Gastrocnemius medialis (tissue), 4 donors: ENCODE data around the gene MKLN1. TPM values are rescaled to one million over a fixed set of nuclear protein-coding genes. Genes with fewer than 3 reads are reported as not detected.

Experiments used
- ATAC-seq, 2 donors: fragments of 150-250 bp; one replicate each; pipeline ENCODE4 v1.9.1; 2016
- DNase-seq, 2 donors: peaks; one replicate each; pipeline ENCODE4 v3.0.0-alpha.2; 2019
- H3K27ac ChIP-seq, 4 donors: fragments of 200-600 bp; sonication (generic); 1 replicate in 1 of 4; 2 replicates in 3 of 4; pipeline ENCODE4 v1.5.1; 2016 to 2018; ENCODE audit warnings: mild to moderate bottlenecking in 2 of 4, moderate library complexity in 1 of 4
- H3K27me3 ChIP-seq, 3 donors: fragments of 200-600 bp; sonication (generic) in 2 of 3; 1 replicate in 1 of 3; 2 replicates in 2 of 3; pipeline versions ENCODE4 v1.5.1 to v1.6.0; 2016 to 2019; ENCODE audit warnings: mild to moderate bottlenecking in 1 of 3, moderate library complexity in 1 of 3
- H3K36me3 ChIP-seq, 2 donors: fragments of 200-600 bp; sonication (generic) in 1 of 2; one replicate each; pipeline ENCODE4 v1.5.1; 2017 to 2018
- H3K4me1 ChIP-seq, 2 donors: fragments of 200-600 bp; sonication (generic) in 1 of 2; one replicate each; pipeline ENCODE4 v1.5.1; 2016 to 2017; ENCODE audit warnings: mild to moderate bottlenecking in 2 of 2
- H3K4me3 ChIP-seq, 4 donors: fragments of 200-600 bp; sonication (generic) in 3 of 4; 1 replicate in 1 of 4; 2 replicates in 3 of 4; pipeline ENCODE4 v1.5.1; 2016 to 2019; ENCODE audit warnings: mild to moderate bottlenecking in 2 of 4
- H3K9me3 ChIP-seq, 3 donors: fragments of 200-600 bp; sonication (generic) in 2 of 3; 1 replicate in 1 of 3; 2 replicates in 2 of 3; pipeline ENCODE4 v1.5.1; 2016 to 2019
- CTCF ChIP-seq, 5 experiments: fragments of 450-650 bp in 3 of 5; fragments of 200-600 bp in 2 of 5; sonication (generic) in 2 of 5; IDR thresholded peaks in 4 of 5; conservative IDR thresholded peaks in 1 of 5; 1 replicate in 4 of 5; 2 replicates in 1 of 5; pipeline ENCODE4 v1.5.1; 2016 to 2019; ENCODE audit warnings: antibody characterized with exemption in 5 of 5, mild to moderate bottlenecking in 3 of 5, moderate library complexity in 3 of 5
- POLR2A ChIP-seq, 2 donors: fragments of 450-650 bp; IDR thresholded peaks; one replicate each; pipeline ENCODE4 v1.6.1; 2017; ENCODE audit warnings: antibody characterized with exemption in 2 of 2, mild to moderate bottlenecking in 2 of 2, moderate library complexity in 2 of 2
- in situ Hi-C, 4 donors: fragments of 200-750 bp; cut with MboI; loops; one replicate each; pipeline versions ENCODE4 v1.15.0 to v1.8.0; 2017; ENCODE audit warnings: low sequenced_read_pairs in 4 of 4
- intact Hi-C: fragments of 100-400 bp; cut with DNase I; formaldehyde crosslinking; loops from one replicate; pipeline ENCODE4 v1.15.1; 2023; ENCODE audit warnings: low total_unique reads
- total RNA-seq, 4 donors: library from RNA; depleted of rRNA; stranded (reverse); fragments of >200 nt; gene quantifications; one replicate each; pipeline versions ENCODE4 v1.1.0 to v1.2.3, GENCODE V29; 2016

Gene MKLN1
- total RNA-seq, 4 donors from 2014 or later: 29.1 to 81.1 (median 48.9) TPM

- Histone ChIP-seq H3K4me3 (no peak overlapping the region), H3K36me3 (no peaks in the 10 kb centered on the region), H3K27me3 (no peaks in the 10 kb centered on the region), H3K27ac (no peak overlapping the region), H3K4me1 (peaks cover 37 to 43% of the 10 kb centered on the region in 2 donors), H3K9me3 (no peaks in the 10 kb centered on the region)
- intact Hi-C loops (no loop called here), in situ Hi-C loops (no loop called here)
- TF ChIP-seq CTCF (IDR thresholded peaks at IDR 0.05 in 4 of 5, conservative IDR thresholded peaks at IDR 0.05 in 1 of 5) (no peak), POLR2A (IDR thresholded peaks at IDR 0.05) (no peak)
- DNase-seq: no peak
- no peak for ATAC-seq
Observed at GRCh38 chr7:131342864-131343442, 15.3 kb downstream of the MKLN1 start.

GRCh38 chr7:131346885-131347592, 19.4 kb downstream of the MKLN1 start:
- ATAC-seq (no peak), DNase-seq (no peak)
- intact Hi-C loops: no loop called here
- H3K4me3 ChIP-seq: no peak overlapping the region
- H3K27ac ChIP-seq: no peak overlapping the region
- H3K36me3 ChIP-seq: no peaks in the 10 kb centered on the region
- in situ Hi-C loops: no loop called here
- no peaks in the 10 kb centered on the region for H3K27me3 ChIP-seq
- peaks cover 35 to 38% of the 10 kb centered on the region in 2 donors for H3K4me1 ChIP-seq
- no peaks in the 10 kb centered on the region for H3K9me3 ChIP-seq
- TF ChIP-seq CTCF (IDR thresholded peaks at IDR 0.05 in 4 of 5, conservative IDR thresholded peaks at IDR 0.05 in 1 of 5): no peak
- no peak for TF ChIP-seq POLR2A (IDR thresholded peaks at IDR 0.05)

GRCh38 chr7:131352032-131352431, 24.4 kb downstream of the MKLN1 start:
- no peaks in the 10 kb centered on the region for H3K9me3 ChIP-seq
- H3K27ac ChIP-seq: no peak overlapping the region
- no peaks in the 10 kb centered on the region for H3K36me3 ChIP-seq
- H3K4me1 ChIP-seq: peaks cover 43 to 57% of the 10 kb centered on the region in 2 donors
- no peak for ATAC-seq
- DNase-seq: no peak
- no peaks in the 10 kb centered on the region for H3K27me3 ChIP-seq
- intact Hi-C loops (no loop called here), in situ Hi-C loops (no loop called here)
- TF ChIP-seq CTCF (IDR thresholded peaks at IDR 0.05 in 4 of 5, conservative IDR thresholded peaks at IDR 0.05 in 1 of 5) (no peak), POLR2A (IDR thresholded peaks at IDR 0.05) (no peak)
- H3K4me3 ChIP-seq: no peak overlapping the region

- no peak overlapping the region for H3K27ac ChIP-seq
- no peaks in the 10 kb centered on the region for H3K27me3 ChIP-seq
- H3K9me3 ChIP-seq: no peaks in the 10 kb centered on the region
- no peaks in the 10 kb centered on the region for H3K36me3 ChIP-seq
- H3K4me3 ChIP-seq: no peak overlapping the region
- no peak for ATAC-seq
- no peak for TF ChIP-seq POLR2A (IDR thresholded peaks at IDR 0.05)
- TF ChIP-seq CTCF (IDR thresholded peaks at IDR 0.05 in 4 of 5, conservative IDR thresholded peaks at IDR 0.05 in 1 of 5): no peak
- no peak for DNase-seq
- intact Hi-C loops: no loop called here
- in situ Hi-C loops: no loop called here
- peaks cover 56 to 62% of the 10 kb centered on the region in 2 donors for H3K4me1 ChIP-seq
Observed at GRCh38 chr7:131354390-131354789, 26.7 kb downstream of the MKLN1 start.
